Loucy (cell line): ENCODE data around the gene NPAS1.

Experiments used
- H2AFZ ChIP-seq: fragments of 200-600 bp; sonication (generic); 2 replicates; pipeline ENCODE4 v1.6.0; 2016; ENCODE audit warnings: antibody characterized with exemption, mild to moderate bottlenecking, low read length, moderate library complexity
- H3F3A ChIP-seq: fragments of 200-600 bp; 2 replicates; pipeline ENCODE4 v1.6.0; 2016; ENCODE audit warnings: antibody characterized with exemption, low read depth, mild to moderate bottlenecking
- H3K27me3 ChIP-seq: fragments of 200-600 bp; sonication (generic); 2 replicates; pipeline ENCODE4 v1.6.1; 2014; ENCODE audit warnings: low read length, mild to moderate bottlenecking; ENCODE audit not compliant: insufficient read depth, poor library complexity, severe bottlenecking
- H3K36me3 ChIP-seq: fragments of 200-600 bp; sonication (generic); 2 replicates; pipeline ENCODE4 v1.6.1; 2016; ENCODE audit warnings: low read length; ENCODE audit not compliant: insufficient read depth
- H3K4me1 ChIP-seq: fragments of 200-600 bp; sonication (generic); 2 replicates; pipeline ENCODE4 v1.5.1; 2014; ENCODE audit warnings: low read length, mild to moderate bottlenecking; ENCODE audit not compliant: insufficient read depth, poor library complexity, severe bottlenecking
- H3K4me2 ChIP-seq: fragments of 200-600 bp; sonication (generic); 2 replicates; pipeline ENCODE4 v1.6.0; 2014; ENCODE audit warnings: antibody characterized with exemption, low read length, low read depth, mild to moderate bottlenecking; ENCODE audit not compliant: poor library complexity, severe bottlenecking
- H3K4me3 ChIP-seq: fragments of 200-600 bp; sonication (generic); 2 replicates; pipeline ENCODE4 v1.5.1; 2014; ENCODE audit warnings: low read length, mild to moderate bottlenecking, mixed read lengths; ENCODE audit not compliant: poor library complexity, severe bottlenecking
- H3K79me2 ChIP-seq: fragments of 200-600 bp; sonication (generic); 2 replicates; pipeline ENCODE4 v1.6.1; 2014; ENCODE audit warnings: low read length; ENCODE audit not compliant: insufficient read depth
- H3K9ac ChIP-seq: fragments of 200-600 bp; sonication (generic); 2 replicates; pipeline ENCODE4 v1.6.0; 2014; ENCODE audit warnings: mild to moderate bottlenecking, low read depth, low read length, moderate library complexity; ENCODE audit not compliant: poor library complexity, severe bottlenecking
- H3K9me2 ChIP-seq: fragments of 200-600 bp; sonication (generic); replicated peaks from 2 replicates; pipeline ENCODE4 v1.6.1; 2016; ENCODE audit warnings: low read depth, low read length, mixed read lengths
- H3K9me3 ChIP-seq: fragments of 200-600 bp; sonication (generic); 2 replicates; pipeline ENCODE4 v1.6.1; 2014; ENCODE audit warnings: mild to moderate bottlenecking, antibody characterized with exemption, low read length, low read depth; ENCODE audit not compliant: insufficient read depth
- H4K20me1 ChIP-seq: fragments of 200-600 bp; sonication (generic); 2 replicates; pipeline ENCODE4 v1.6.0; 2014; ENCODE audit warnings: antibody characterized with exemption, low read length, mild to moderate bottlenecking; ENCODE audit not compliant: insufficient read depth, poor library complexity, severe bottlenecking
- CTCF ChIP-seq: fragments of 200-600 bp; sonication (generic); conservative IDR thresholded peaks from 2 replicates; pipeline ENCODE4 v1.5.1; 2014; ENCODE audit warnings: mild to moderate bottlenecking, antibody characterized with exemption, low read length
- EZH2phosphoT487 ChIP-seq: fragments of 200-600 bp; IDR thresholded peaks from 2 replicates; pipeline ENCODE4 v1.6.1; 2018; ENCODE audit warnings: antibody characterized with exemption, mild to moderate bottlenecking, moderate library complexity, borderline replicate concordance

The NPAS1 gene

GRCh38 chr19:46988614-46989230 is 30.9 kb upstream of the NPAS1 start:
- Histone ChIP-seq H3F3A (no peaks in the 10 kb centered on the region), H3K79me2 (peaks cover 15% of the 10 kb centered on the region; the same call in 1 of the 2 replicates), H3K4me2 (no peak overlapping the region), H3K9ac (no peak overlapping the region), H3K27me3 (no peaks in the 10 kb centered on the region), H3K36me3 (peaks cover 59% of the 10 kb centered on the region; the same call in 1 of the 2 replicates), H3K4me1 (no peaks in the 10 kb centered on the region), H3K4me3 (no peak overlapping the region), H2AFZ (no peak overlapping the region), H4K20me1 (peaks cover 3% of the 10 kb centered on the region), H3K9me2 (no peaks in the 10 kb centered on the region), H3K9me3 (no peaks in the 10 kb centered on the region)
- TF ChIP-seq EZH2phosphoT487 = no peak
- no peak for TF ChIP-seq CTCF

- Histone ChIP-seq H4K20me1 (peaks cover 3% of the 10 kb centered on the region), H2AFZ (no peak overlapping the region), H3K4me2 (no peak overlapping the region)
These were observed 28.5 kb upstream of the NPAS1 start for GRCh38 chr19:46990991-46991676.

GRCh38 chr19:46992699-46993535 is 26.7 kb upstream of the NPAS1 start:
- Histone ChIP-seq H4K20me1 (peaks cover 3% of the 10 kb centered on the region), H3F3A (no peaks in the 10 kb centered on the region), H3K4me1 (no peaks in the 10 kb centered on the region), H3K36me3 (peaks cover 81% of the 10 kb centered on the region; the same call in 1 of the 2 replicates), H3K9me3 (no peaks in the 10 kb centered on the region), H3K79me2 (no peaks in the 10 kb centered on the region), H3K9me2 (no peaks in the 10 kb centered on the region), H3K27me3 (no peaks in the 10 kb centered on the region), H3K4me2 (no peak overlapping the region), H3K9ac (no peak overlapping the region), H2AFZ (no peak overlapping the region), H3K4me3 (no peak overlapping the region)
- TF ChIP-seq CTCF (no peak), EZH2phosphoT487 (no peak)

More at GRCh38 chr19:46990991-46991676, 28.5 kb upstream of the NPAS1 start:
- no peak for TF ChIP-seq EZH2phosphoT487
- TF ChIP-seq CTCF = peak; percentile 92
- no peaks in the 10 kb centered on the region for H3K4me1 ChIP-seq
- no peaks in the 10 kb centered on the region for H3K9me3 ChIP-seq
- H3K79me2 ChIP-seq = no peaks in the 10 kb centered on the region
- H3K4me3 ChIP-seq = no peak overlapping the region
- H3K36me3 ChIP-seq = peaks cover 71% of the 10 kb centered on the region; the same call in 1 of the 2 replicates
- no peak overlapping the region for H3K9ac ChIP-seq
- H3K9me2 ChIP-seq = no peaks in the 10 kb centered on the region
- no peaks in the 10 kb centered on the region for H3K27me3 ChIP-seq
- H3F3A ChIP-seq = no peaks in the 10 kb centered on the region
